Astrocyte of the spinal cord (primary cell): ENCODE measurements around the gene HK1.
A peak's percentile ranks its signal among the peaks of the same experiment; 100 is the strongest.

Source experiments
- DNase-seq: peaks from one replicate; pipeline ENCODE4 v3.0.0; 2011; ENCODE audit warnings: low read depth, low spot score
- H3K4me3 ChIP-seq: 2 replicates; pipeline ENCODE4 v1.5.1; 2011; ENCODE audit warnings: low read depth, mild to moderate bottlenecking, low read length, moderate library complexity
- in situ Hi-C: cut with HindIII; loops from 2 replicates; pipeline ENCODE4 v1.10.0; 2017; ENCODE audit warnings: low sequenced_read_pairs
- TF ChIP-seq, protein P1 (sequence below): IDR thresholded peaks from 2 replicates; pipeline ENCODE4 v1.5.1; 2012; ENCODE audit warnings: low read depth, mild to moderate bottlenecking, low read length, inconsistent platforms

Gene HK1

GRCh38 chr10:69315100-69315542 lies 36.8 kb downstream of the HK1 start:
- DNase-seq: no peak
- H3K4me3 ChIP-seq: no peak overlapping the region
- TF ChIP-seq, protein P1, sequence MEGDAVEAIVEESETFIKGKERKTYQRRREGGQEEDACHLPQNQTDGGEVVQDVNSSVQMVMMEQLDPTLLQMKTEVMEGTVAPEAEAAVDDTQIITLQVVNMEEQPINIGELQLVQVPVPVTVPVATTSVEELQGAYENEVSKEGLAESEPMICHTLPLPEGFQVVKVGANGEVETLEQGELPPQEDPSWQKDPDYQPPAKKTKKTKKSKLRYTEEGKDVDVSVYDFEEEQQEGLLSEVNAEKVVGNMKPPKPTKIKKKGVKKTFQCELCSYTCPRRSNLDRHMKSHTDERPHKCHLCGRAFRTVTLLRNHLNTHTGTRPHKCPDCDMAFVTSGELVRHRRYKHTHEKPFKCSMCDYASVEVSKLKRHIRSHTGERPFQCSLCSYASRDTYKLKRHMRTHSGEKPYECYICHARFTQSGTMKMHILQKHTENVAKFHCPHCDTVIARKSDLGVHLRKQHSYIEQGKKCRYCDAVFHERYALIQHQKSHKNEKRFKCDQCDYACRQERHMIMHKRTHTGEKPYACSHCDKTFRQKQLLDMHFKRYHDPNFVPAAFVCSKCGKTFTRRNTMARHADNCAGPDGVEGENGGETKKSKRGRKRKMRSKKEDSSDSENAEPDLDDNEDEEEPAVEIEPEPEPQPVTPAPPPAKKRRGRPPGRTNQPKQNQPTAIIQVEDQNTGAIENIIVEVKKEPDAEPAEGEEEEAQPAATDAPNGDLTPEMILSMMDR: no peak
- in situ Hi-C loops: no loop called here

DNA sequence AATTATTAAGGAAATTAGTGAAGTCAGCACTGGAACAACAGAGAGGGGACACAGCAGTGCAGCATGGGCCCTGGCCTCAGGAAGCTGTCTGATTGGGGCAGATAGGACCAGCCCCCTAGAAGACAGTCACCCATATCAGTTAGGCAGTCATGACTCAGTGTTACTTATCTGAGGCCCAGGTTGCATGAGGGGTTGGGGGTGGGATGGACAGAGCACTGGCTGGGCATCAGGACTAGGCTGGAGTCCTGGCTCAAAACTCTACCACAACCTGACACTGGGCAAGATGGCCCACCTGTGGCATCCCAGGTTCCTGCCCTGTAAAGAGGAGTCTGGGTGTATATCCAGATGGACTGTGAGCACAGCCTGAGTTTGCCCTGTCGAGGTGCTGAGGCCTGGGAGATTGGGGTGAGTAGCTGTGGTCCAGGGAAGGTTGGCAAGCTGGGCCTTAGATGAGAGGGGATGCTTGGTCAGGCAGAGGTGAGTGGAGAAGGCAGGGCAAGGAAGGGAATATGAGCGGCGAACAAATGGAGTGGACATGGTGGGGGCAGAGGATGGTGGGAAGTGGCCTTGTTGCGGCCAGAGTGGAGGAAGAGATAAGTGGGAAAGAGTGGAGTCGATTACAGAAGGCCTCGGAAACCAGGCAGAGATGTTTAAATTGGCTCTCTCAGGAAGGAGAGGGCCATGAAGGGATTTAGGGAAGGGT lies 37.5 kb downstream of the HK1 start:
- no peak overlapping the region for H3K4me3 ChIP-seq
- TF ChIP-seq, protein P1: no peak
- in situ Hi-C loops: no loop called here
- DNase-seq: no peak

- no peak for DNase-seq
- TF ChIP-seq, protein P1: no peak
- H3K4me3 ChIP-seq: no peak overlapping the region
- in situ Hi-C loops: no loop called here
These were observed 38.2 kb downstream of the HK1 start for GRCh38 chr10:69316313-69317059.

DNA sequence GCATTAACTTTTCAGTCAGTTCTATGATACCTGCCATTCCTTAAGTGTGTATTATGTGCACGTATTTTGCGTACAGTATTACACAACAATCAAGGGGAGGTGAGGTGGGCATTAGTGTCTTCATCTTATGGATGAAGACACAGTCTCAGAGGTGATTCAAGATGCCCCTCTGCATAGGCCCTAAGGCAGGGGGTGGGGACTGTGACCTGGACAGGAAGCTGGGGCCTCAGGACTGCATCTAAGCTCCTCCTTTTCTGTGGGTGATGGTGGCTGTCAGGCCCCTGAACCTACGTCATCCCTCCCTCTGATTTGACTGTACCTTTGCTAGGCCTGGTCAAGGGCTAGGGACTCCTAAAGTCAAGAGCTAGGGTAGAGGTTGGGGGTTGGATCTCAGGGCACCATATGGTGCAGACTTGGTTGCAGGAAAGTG lies 38.9 kb downstream of the HK1 start:
- TF ChIP-seq, protein P1: no peak
- no peak overlapping the region for H3K4me3 ChIP-seq
- in situ Hi-C loops: no loop called here
- DNase-seq: no peak

- in situ Hi-C loops: no loop called here
- TF ChIP-seq, protein P1: no peak
- H3K4me3 ChIP-seq: peak overlapping the region; percentile 89
- DNase-seq: no peak
These were observed 39.4 kb downstream of the HK1 start for GRCh38 chr10:69317626-69318105.

DNA sequence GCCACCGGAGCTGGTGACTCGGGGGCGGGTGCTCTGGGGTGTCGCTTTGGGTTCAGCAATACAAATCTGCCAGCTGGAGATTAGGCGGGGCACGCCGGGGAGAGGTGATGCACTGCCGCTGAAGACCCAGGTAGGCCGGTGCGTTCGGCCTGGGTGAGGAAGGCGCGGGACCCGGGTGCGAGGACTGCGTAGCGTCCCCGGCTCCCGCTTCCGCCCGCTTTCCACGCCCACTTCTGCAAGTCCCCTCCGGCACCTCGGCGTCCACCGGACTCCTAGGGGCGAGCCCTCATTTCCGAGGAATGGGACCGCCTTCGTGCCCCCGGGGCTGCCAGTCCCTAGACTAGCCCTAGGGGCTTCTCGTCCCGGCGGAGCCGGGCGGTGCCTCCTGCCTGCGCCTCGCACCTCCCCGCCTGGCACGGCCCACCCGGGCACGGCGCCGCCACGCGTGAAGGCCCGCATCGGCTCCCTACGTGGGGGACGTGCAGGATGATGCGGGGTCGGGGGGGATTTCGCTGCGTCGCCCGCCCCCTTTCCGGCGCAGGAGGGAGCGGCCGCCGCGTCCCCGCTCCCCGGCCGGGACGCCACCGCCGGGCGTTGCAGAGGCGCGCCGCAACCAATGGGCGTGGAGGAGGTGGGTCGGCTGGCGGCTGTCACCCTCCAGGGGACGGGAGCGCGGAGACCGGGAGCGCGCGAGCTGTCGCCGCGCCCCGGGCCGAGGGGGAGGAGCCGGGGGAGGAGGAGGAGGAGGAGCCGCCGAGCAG lies 40.0 kb downstream of the HK1 start:
- DNase-seq: peak; percentile 83
- peak overlapping the region; percentile 89 for H3K4me3 ChIP-seq
- in situ Hi-C loops: no loop called here
- TF ChIP-seq, protein P1: no peak
